Measurements from ENCODE around the gene CAMSAP3. TPM values are rescaled to one million over a fixed set of nuclear protein-coding genes. Genes with fewer than 3 reads are reported as not detected.
A peak's percentile ranks its signal among the peaks of the same experiment; 100 is the strongest.

Gene CAMSAP3
- total RNA-seq, 1 experiment from 2014 or later: not detected

- Histone ChIP-seq H3K4me1 (replicated peaks) (no peaks in the 10 kb centered on the region), H3K27ac (no peak overlapping the region), H3K36me3 (no peaks in the 10 kb centered on the region), H3K9me3 (replicated peaks) (no peaks in the 10 kb centered on the region), H3K27me3 (replicated peaks) (peaks cover 46% of the 10 kb centered on the region), H3K4me3 (no peak overlapping the region)
- DNase-seq (ENCODE audit: low read depth in 1 of 2, low spot score in 2 of 2): no peak
These were observed 711 bp downstream of the CAMSAP3 start for GRCh38 chr19:7596211-7596937.

- Histone ChIP-seq H3K27ac (no peak overlapping the region), H3K4me1 (replicated peaks) (no peaks in the 10 kb centered on the region), H3K27me3 (replicated peaks) (peaks cover 50% of the 10 kb centered on the region), H3K4me3 (no peak overlapping the region), H3K36me3 (no peaks in the 10 kb centered on the region), H3K9me3 (replicated peaks) (no peaks in the 10 kb centered on the region)
- DNase-seq (ENCODE audit: low read depth in 1 of 2, low spot score in 2 of 2): no peak
These were observed 2.0 kb downstream of the CAMSAP3 start for GRCh38 chr19:7597689-7598088.

GRCh38 chr19:7598180-7598579 is 2.5 kb downstream of the CAMSAP3 start:
- Histone ChIP-seq H3K9me3 (replicated peaks) (no peaks in the 10 kb centered on the region), H3K27me3 (replicated peaks) (peaks cover 50% of the 10 kb centered on the region), H3K4me1 (replicated peaks) (no peaks in the 10 kb centered on the region), H3K27ac (no peak overlapping the region), H3K36me3 (no peaks in the 10 kb centered on the region), H3K4me3 (no peak overlapping the region)
- DNase-seq (ENCODE audit: low read depth in 1 of 2, low spot score in 2 of 2): no peak

GRCh38 chr19:7600721-7601120 is 5.1 kb downstream of the CAMSAP3 start:
- Histone ChIP-seq H3K27ac (no peak overlapping the region), H3K4me3 (no peak overlapping the region), H3K27me3 (replicated peaks) (peaks cover 26% of the 10 kb centered on the region), H3K4me1 (replicated peaks) (no peaks in the 10 kb centered on the region), H3K36me3 (no peaks in the 10 kb centered on the region), H3K9me3 (replicated peaks) (no peaks in the 10 kb centered on the region)
- DNase-seq (ENCODE audit: low read depth in 1 of 2, low spot score in 2 of 2): no peak

- no peaks in the 10 kb centered on the region for H3K36me3 ChIP-seq
- DNase-seq (ENCODE audit: low read depth in 1 of 2, low spot score in 2 of 2): no peak
- H3K4me3 ChIP-seq: no peak overlapping the region
These were observed 6.7 kb downstream of the CAMSAP3 start for GRCh38 chr19:7602240-7602934.

GRCh38 chr19:7602935-7603497 is 7.4 kb downstream of the CAMSAP3 start:
- H3K36me3 ChIP-seq: no peaks in the 10 kb centered on the region
- no peak overlapping the region for H3K4me3 ChIP-seq
- no peaks in the 10 kb centered on the region for H3K4me1 ChIP-seq (replicated peaks)
- 0 out of 2 replicates have a peak, but pooled peaks cover 9% of the 10 kb centered on the region for H3K27me3 ChIP-seq (replicated peaks)
- H3K9me3 ChIP-seq (replicated peaks): no peaks in the 10 kb centered on the region
- no peak overlapping the region for H3K27ac ChIP-seq
- DNase-seq (ENCODE audit: low read depth in 1 of 2, low spot score in 2 of 2): no peak

More at GRCh38 chr19:7602240-7602934, 6.7 kb downstream of the CAMSAP3 start:
- no peaks in the 10 kb centered on the region for H3K9me3 ChIP-seq (replicated peaks)
- H3K27me3 ChIP-seq (replicated peaks): peaks cover 14% of the 10 kb centered on the region
- H3K4me1 ChIP-seq (replicated peaks): no peaks in the 10 kb centered on the region
- H3K27ac ChIP-seq: no peak overlapping the region

GRCh38 chr19:7603919-7604318 is 8.3 kb downstream of the CAMSAP3 start:
- Histone ChIP-seq H3K36me3 (no peaks in the 10 kb centered on the region), H3K27ac (no peak overlapping the region), H3K9me3 (replicated peaks) (no peaks in the 10 kb centered on the region), H3K4me3 (no peak overlapping the region), H3K27me3 (replicated peaks) (0 out of 2 replicates have a peak, but pooled peaks cover 3% of the 10 kb centered on the region), H3K4me1 (replicated peaks) (no peaks in the 10 kb centered on the region)
- DNase-seq (ENCODE audit: low read depth in 1 of 2, low spot score in 2 of 2): no peak

GRCh38 chr19:7605490-7606222 is 10.0 kb downstream of the CAMSAP3 start:
- peak; percentile 22 to 46 for DNase-seq (ENCODE audit: low read depth in 1 of 2, low spot score in 2 of 2)

GRCh38 chr19:7606289-7606688 is 10.6 kb downstream of the CAMSAP3 start:
- DNase-seq (ENCODE audit: low read depth in 1 of 2, low spot score in 2 of 2): no peak
- Histone ChIP-seq H3K4me3 (no peak overlapping the region), H3K9me3 (replicated peaks) (no peaks in the 10 kb centered on the region), H3K4me1 (replicated peaks) (no peaks in the 10 kb centered on the region), H3K27ac (no peak overlapping the region), H3K27me3 (replicated peaks) (0 out of 2 replicates have a peak, but pooled peaks cover 3% of the 10 kb centered on the region), H3K36me3 (no peaks in the 10 kb centered on the region)

More at GRCh38 chr19:7605490-7606222, 10.0 kb downstream of the CAMSAP3 start:
- H3K27ac ChIP-seq: no peak overlapping the region
- no peak overlapping the region for H3K4me3 ChIP-seq
- no peaks in the 10 kb centered on the region for H3K4me1 ChIP-seq (replicated peaks)
- H3K9me3 ChIP-seq (replicated peaks): no peaks in the 10 kb centered on the region
- H3K27me3 ChIP-seq (replicated peaks): 0 out of 2 replicates have a peak, but pooled peaks cover 3% of the 10 kb centered on the region
- H3K36me3 ChIP-seq: no peaks in the 10 kb centered on the region

GRCh38 chr19:7607212-7607873 is 11.7 kb downstream of the CAMSAP3 start:
- no peaks in the 10 kb centered on the region for H3K4me1 ChIP-seq (replicated peaks)
- H3K27me3 ChIP-seq (replicated peaks): no peaks in the 10 kb centered on the region
- no peak overlapping the region for H3K4me3 ChIP-seq
- no peaks in the 10 kb centered on the region for H3K36me3 ChIP-seq
- H3K27ac ChIP-seq: no peak overlapping the region
- DNase-seq (ENCODE audit: low read depth in 1 of 2, low spot score in 2 of 2): no peak
- no peaks in the 10 kb centered on the region for H3K9me3 ChIP-seq (replicated peaks)

- Histone ChIP-seq H3K9me3 (replicated peaks) (no peaks in the 10 kb centered on the region), H3K27ac (no peak overlapping the region), H3K4me3 (no peak overlapping the region), H3K4me1 (replicated peaks) (no peaks in the 10 kb centered on the region), H3K36me3 (no peaks in the 10 kb centered on the region), H3K27me3 (replicated peaks) (no peaks in the 10 kb centered on the region)
- DNase-seq (ENCODE audit: low read depth in 1 of 2, low spot score in 2 of 2): no peak
These were observed 12.4 kb downstream of the CAMSAP3 start for GRCh38 chr19:7607874-7608560.

GRCh38 chr19:7610491-7611240 is 15.0 kb downstream of the CAMSAP3 start:
- Histone ChIP-seq H3K27me3 (replicated peaks) (no peaks in the 10 kb centered on the region), H3K4me3 (no peak overlapping the region), H3K4me1 (replicated peaks) (no peaks in the 10 kb centered on the region), H3K27ac (no peak overlapping the region), H3K9me3 (replicated peaks) (no peaks in the 10 kb centered on the region), H3K36me3 (no peaks in the 10 kb centered on the region)
- DNase-seq (ENCODE audit: low read depth in 1 of 2, low spot score in 2 of 2): peak in 1 of 2 experiments; percentile 29
